NCI-H1092 (cell line): ENCODE data around the gene EIF2S3.
"Not testable (repeated sequence)": the region's sequence is repeated elsewhere in the genome, so short reads cannot be mapped to it uniquely, and the experiment has no call there.

Source experiments
- DNase-seq: peaks from one replicate; lab custom pipeline; 2025; lab: John Stamatoyannopoulos, UW

EIF2S3 gene

GRCh38 chrX:24054182-24055042 is at the start of gene EIF2S3:
EIF2S3 (plus strand) TSS chrX:24054956; CDS start chrX:24054969, 13 bp downstream.
- peak; percentile 93 for DNase-seq

DNA sequence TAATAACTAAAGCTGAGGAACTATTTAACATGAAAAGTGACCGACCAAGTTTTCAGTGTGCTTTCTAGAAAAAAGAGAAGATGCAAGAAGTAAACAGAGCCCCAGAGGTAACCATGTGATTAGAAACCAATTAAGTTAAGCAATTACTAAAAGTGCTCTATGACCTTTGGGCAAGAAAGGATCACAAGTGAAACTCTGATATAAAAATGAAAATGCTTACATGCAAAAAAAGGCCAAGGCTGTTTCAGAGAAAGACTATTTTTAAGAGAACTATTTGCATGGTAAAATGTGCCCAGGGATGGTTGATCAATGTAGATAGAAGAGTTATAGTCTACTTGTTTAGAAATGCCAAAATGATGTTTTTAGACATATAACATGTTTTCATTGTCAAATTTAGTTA is 49.7 kb upstream of the EIF2S3 start:
- no peak for DNase-seq

DNA sequence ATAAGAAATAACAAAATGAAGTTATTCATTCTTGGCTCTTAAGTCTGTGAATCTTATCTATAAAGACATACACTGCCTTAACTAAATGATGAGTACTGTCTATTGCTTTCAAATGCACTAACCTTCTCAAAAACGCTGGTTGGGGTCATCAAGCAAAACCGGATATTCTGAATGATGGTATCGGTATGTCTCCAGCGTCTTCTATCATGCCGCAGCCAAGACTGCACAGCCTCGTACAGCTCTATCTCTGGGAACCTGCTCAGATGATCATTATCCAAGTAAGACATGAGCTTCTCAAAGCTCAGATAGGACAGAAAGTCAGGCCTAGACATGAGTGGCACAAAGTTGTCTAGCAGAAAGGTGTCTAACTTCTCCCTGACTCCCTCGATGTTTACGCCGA is 48.9 kb upstream of the EIF2S3 start:
- no peak for DNase-seq

DNA sequence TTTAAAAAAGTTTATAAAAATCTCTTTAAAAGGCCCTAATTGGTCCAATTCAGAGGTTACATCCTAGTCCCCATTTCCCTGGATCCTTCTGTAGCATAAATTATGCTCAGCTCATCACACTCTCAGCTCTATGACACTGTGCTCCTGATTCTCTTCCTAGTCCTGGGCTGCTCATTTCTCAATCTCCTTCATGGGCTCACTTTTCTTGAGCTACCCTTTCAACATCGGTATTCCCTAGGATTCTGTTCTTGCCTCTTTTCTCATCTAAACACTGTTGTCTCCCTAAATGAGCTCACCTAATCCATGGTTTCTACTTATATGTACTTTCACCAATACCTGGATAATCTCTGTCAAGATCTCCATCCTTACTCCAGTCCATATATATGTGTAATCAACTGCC is 42.5 kb upstream of the EIF2S3 start:
- no peak for DNase-seq

DNA sequence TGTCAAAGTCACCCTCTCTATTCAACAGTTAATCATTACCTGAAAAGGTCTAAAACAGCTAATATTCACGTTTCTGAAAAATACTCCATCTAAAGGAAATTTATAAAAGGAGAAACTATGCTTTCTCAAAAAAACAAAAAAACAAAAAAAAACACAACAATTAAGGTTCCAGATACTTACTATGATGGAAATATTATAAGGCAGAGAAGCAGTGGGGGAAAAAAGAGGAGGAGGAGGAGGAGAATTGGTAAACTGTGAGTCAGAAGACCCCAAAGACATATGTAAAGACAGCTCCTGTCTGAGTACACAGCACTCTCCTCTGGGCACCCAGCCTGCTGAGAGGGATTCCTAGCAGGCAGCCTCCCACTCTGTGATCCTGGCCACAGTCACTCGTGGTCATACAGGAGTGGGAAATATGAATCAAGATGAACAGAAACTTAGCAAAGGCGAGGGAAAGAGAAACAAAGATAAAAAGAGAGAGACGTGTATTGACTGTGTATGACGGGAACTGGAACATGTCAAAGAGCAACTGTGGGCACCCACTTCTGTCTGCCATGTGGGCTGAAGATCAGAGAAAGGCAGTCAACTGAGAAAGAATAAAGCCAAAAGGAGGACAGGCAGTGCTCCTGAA is 40.3 kb upstream of the EIF2S3 start:
- DNase-seq: no peak

- DNase-seq: no peak
These were observed 37.1 kb upstream of the EIF2S3 start for GRCh38 chrX:24017674-24018073.

GRCh38 chrX:24018809-24019208 is 35.9 kb upstream of the EIF2S3 start:
- no peak for DNase-seq

DNA sequence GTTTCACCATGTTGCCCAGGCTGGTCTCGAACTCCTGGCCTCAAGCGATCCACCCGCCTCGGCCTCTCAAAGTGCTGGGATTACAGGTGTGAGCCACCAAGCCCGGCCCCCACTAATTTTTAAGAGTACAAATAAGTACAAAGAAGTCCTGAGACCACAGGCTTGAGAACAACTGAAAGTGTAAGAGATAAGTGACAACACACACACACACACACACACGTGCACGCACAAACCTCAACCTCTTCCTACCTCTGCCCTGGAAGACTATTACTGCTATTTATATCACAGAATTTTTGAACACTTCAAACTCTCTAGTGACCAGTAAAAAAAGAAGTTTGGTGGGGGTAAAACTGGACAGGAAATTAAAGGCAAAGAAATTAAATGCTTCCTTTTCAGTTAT is 35.3 kb upstream of the EIF2S3 start:
- no peak for DNase-seq

GRCh38 chrX:24020306-24020876 is 34.4 kb upstream of the EIF2S3 start:
- no peak for DNase-seq

DNA sequence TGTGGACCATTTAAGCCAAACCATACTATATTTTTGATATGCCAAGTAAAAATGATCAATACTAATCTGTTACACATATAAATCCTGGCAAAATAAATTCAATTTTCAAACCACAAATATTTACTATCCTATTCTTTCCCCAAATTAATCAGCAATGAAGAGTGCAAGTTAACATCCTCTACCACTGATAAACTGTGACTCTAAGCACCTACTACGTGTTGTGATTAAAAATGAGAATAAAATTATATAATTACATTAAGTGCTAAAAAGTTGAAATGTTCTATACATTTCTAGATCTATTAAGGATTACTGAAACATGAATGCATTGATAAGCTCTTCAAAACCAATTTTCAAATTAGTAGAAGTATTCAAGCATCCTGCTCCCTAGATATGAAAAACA is 31.2 kb upstream of the EIF2S3 start:
- no peak for DNase-seq

DNA sequence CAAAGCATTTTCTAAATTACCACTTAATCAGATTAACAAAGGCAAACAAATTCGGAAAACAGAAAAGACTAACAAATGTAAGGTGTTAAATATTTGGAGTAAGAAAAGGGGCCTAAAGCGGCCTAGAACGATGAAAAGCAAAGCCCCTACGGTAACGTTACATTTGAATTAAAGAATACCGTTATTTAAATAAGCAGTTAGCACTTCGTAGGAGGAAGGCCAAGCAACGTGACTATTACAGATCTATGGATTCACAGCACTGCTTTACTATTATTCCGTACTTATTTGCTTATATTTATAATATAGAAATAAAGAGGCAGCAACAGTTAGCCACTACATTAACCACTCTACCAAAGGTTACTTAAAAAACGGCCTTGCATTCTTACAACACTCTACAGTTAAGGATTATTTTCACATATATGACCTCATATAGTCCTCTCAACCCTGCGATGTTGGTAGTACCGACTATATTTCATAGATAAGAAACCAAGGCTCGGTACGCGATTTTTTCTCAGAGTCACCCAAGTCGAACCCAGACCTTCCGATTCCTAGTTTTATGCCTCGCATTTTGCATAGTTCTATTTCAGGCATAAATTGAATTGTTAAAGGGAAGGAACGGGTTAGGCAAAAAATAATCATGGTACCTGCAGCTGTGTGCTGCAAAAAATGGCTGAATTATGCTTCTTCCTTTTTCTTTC is 30.6 kb upstream of the EIF2S3 start:
- DNase-seq: no peak

DNA sequence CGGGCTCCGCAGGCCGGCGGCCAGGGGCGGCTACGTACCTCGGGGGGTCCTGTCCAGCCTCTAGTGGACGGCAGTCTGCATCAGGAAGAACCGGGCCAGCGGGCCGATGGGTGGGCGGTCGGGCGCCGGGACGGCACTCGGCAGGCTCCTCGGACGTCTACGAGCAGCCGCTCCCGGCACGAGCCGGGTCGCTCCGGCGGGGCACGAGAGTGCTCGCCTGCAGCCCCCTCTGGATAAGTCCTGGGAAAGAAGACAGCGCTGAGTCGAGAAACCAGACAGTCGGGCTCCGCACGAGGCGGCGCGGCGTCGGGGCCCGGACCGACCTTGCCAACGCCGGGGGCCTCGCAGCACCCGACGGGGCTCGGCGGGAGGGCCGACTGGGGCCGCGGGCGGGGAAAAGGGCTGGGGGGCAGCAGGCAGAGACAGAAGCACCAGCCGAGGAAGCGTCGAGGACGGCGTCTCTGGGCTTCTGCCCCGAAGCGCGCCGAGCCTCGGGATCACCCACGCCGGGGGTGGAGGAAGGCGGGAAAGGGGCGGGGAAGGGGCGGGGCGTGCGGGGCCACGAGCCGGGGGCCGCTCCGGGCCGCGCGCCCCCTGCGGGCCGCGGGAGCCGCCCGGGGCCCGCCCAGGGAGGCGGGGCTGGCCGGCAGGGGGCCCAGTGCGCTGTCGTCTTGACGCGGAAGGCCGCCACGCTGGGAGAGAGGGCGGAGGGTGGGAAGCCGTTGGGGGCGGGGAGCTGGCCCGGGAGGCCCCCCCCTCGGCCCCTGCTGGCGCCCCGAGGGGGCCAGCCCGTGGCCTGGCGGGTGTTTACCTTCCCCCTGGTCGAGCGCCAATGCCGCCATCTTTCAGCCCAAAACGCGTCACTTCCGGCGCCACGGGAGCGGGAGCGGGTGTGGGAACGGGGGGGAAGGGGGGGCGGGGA is 29.7 kb upstream of the EIF2S3 start:
- peak; percentile 82 for DNase-seq

GRCh38 chrX:24025741-24026403 is 28.9 kb upstream of the EIF2S3 start:
- peak; percentile 23 for DNase-seq

- DNase-seq: no peak
These were observed 28.3 kb upstream of the EIF2S3 start for GRCh38 chrX:24026432-24026831.

DNA sequence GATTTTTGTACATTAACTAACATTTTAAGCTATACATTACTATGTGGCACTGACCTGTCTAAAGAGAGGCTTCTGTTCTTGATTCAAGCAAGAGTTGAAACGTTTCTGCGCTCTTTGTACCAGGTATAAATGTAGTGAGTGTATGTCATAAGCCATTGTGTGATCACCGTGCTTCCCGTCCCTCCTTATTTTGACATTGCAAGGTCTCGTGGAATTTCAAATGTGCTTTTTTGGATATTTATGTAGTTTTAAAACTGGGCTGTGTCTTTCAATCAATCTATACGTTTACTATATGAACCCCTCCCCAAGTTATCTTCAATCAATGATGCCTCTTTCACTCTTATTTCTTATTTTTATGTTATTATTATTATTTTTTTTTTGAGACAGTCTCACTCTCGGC is 27.7 kb upstream of the EIF2S3 start, which contains the start of gene KLHL15:
KLHL15 (minus strand) TSS at position 101 of the 400 bp plus-strand sequence. CDS start 20,493 bp downstream, outside the sequence.
- no peak for DNase-seq

GRCh38 chrX:24027985-24028384 is 26.8 kb upstream of the EIF2S3 start:
- no peak for DNase-seq

DNA sequence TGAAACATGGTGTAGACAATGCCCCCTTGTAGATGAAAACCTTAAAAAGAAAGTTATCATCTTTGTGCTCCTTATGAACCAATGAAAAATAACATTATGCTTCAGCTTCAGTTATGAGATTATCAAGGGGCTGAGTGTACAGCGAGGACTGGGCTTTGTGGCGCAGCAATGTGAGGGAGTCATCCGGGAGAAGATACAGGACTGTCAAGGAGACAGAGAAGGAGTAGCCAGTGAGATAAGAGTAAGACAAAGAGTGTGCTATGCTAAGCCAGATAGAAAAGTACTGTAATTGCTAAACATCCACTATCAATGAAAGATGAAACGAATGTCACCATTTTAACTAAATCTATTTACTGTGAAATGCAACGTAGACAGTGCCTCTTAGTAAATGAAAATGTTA is 24.2 kb upstream of the EIF2S3 start:
- no peak for DNase-seq

DNA sequence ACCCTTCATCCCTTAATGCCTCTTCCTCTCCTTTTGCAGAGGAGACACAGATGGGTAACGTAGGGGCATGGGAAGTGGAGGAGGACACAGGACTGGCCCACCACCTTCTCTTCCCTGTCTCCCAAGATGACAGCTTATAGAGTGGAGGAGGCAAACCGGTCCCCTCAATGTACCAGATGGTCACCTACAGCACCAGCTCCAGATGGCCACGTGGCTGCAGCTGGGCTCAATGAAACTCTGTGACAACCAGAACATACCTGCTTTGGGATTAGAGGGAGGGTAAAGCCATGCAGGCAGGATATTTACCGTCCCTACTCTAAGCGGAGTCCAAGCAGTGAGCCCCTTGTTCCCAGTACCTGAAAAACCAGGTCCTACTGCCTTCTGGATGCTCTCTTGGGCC is 20.3 kb upstream of the EIF2S3 start:
- DNase-seq: no peak

DNA sequence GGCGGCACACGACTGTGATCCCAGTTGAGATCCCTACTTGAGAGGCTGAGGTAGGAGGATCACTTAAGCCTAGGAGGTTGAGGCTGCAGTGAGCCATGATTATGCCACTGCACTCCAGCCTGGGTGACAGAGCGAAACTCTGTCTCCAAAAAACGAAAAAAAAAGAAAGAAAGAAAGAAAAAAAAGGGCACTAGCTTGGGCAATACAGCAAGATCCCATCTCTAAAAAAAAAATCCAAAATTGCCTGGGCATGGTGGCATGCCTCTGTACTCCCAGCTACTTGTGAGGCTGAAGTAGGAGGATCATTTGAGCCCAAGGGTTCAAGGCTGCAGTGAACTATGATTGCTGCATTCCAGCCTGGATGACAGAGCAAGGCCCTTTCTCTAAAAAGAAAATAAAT is 17.0 kb upstream of the EIF2S3 start:
- DNase-seq: no peak

DNA sequence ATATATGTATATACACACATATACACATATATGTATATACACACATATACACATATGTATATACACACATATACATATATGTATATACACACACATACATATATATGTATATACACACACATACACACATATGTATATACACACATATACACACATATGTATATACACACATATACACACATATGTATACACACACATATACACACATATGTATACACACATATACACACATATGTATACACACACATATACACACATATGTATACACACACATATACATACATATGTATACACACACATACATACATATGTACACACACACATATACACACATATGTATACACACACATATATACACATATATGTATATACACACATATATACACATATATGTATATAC is 8.7 kb upstream of the EIF2S3 start:
- not testable (repeated sequence) for DNase-seq

GRCh38 chrX:24049643-24050042 is 5.1 kb upstream of the EIF2S3 start:
- not testable (repeated sequence) for DNase-seq
